Renal pelvis (tissue), 4 donors: ENCODE results near the gene GGA1. TPM values are rescaled to one million over a fixed set of nuclear protein-coding genes. Genes with fewer than 3 reads are reported as not detected.
"Not testable (repeated sequence)": the region's sequence is repeated elsewhere in the genome, so short reads cannot be mapped to it uniquely, and the experiment has no call there.

Experiments
- DNase-seq: peaks from one replicate; pipeline ENCODE4 v3.0.0-alpha.2; 2013
- polyA plus RNA-seq, 3 donors: library from polyadenylated mRNA; unstranded; fragments of 120-200 nt; gene quantifications; one replicate each; pipeline ENCODE4 v1.2.1, GENCODE V29; 2013; ENCODE audit not compliant: insufficient read length in 3 of 3

The GGA1 gene
- polyA plus RNA-seq, 3 donors: 51.2 to 84.9 (median 79.6) TPM

- DNase-seq: no peak
These were observed 32.2 kb downstream of the GGA1 start for GRCh38 chr22:37640591-37641560.

- no peak for DNase-seq
These were observed 32.9 kb downstream of the GGA1 start for GRCh38 chr22:37641561-37641949.

GRCh38 chr22:37643225-37643847, 34.7 kb downstream of the GGA1 start:
- no peak for DNase-seq

GRCh38 chr22:37647317-37647716, 38.7 kb downstream of the GGA1 start:
- DNase-seq: no peak

- DNase-seq: no peak
These were observed 39.3 kb downstream of the GGA1 start for GRCh38 chr22:37647928-37648327.

- no peak for DNase-seq
These were observed 42.0 kb downstream of the GGA1 start for GRCh38 chr22:37650463-37651136.

- DNase-seq: no peak
These were observed 46.1 kb downstream of the GGA1 start for GRCh38 chr22:37654563-37655251.

GRCh38 chr22:37655252-37655563, 46.6 kb downstream of the GGA1 start:
- DNase-seq: no peak

GRCh38 chr22:37656583-37656982, 47.9 kb downstream of the GGA1 start:
- DNase-seq: not testable (repeated sequence)

- DNase-seq: no peak
These were observed 49.0 kb downstream of the GGA1 start for GRCh38 chr22:37657590-37658132.

GRCh38 chr22:37658133-37659065, 49.8 kb downstream of the GGA1 start, which contains the start of gene PDXP:
Gene PDXP (plus strand): TSS chr22:37658723. CDS start chr22:37658783, 60 bp downstream.
- DNase-seq: peak; percentile 100

- DNase-seq: no peak
These were observed 50.6 kb downstream of the GGA1 start for GRCh38 chr22:37659066-37659896.

GRCh38 chr22:37659897-37660708, 51.5 kb downstream of the GGA1 start:
- DNase-seq: no peak

- no peak for DNase-seq
These were observed 52.0 kb downstream of the GGA1 start for GRCh38 chr22:37660709-37661045.

- DNase-seq: no peak
These were observed 52.7 kb downstream of the GGA1 start for GRCh38 chr22:37661160-37661924.

- DNase-seq: no peak
These were observed 53.4 kb downstream of the GGA1 start for GRCh38 chr22:37662039-37662438.

GRCh38 chr22:37663521-37664140, 55.0 kb downstream of the GGA1 start:
- no peak for DNase-seq
